ENCODE data around the gene TRAF2. TPM values are rescaled to one million over a fixed set of nuclear protein-coding genes. Genes with fewer than 3 reads are reported as not detected.

TRAF2 gene
- total RNA-seq, 1 donor from 2014 or later = 49.0 TPM

DNA sequence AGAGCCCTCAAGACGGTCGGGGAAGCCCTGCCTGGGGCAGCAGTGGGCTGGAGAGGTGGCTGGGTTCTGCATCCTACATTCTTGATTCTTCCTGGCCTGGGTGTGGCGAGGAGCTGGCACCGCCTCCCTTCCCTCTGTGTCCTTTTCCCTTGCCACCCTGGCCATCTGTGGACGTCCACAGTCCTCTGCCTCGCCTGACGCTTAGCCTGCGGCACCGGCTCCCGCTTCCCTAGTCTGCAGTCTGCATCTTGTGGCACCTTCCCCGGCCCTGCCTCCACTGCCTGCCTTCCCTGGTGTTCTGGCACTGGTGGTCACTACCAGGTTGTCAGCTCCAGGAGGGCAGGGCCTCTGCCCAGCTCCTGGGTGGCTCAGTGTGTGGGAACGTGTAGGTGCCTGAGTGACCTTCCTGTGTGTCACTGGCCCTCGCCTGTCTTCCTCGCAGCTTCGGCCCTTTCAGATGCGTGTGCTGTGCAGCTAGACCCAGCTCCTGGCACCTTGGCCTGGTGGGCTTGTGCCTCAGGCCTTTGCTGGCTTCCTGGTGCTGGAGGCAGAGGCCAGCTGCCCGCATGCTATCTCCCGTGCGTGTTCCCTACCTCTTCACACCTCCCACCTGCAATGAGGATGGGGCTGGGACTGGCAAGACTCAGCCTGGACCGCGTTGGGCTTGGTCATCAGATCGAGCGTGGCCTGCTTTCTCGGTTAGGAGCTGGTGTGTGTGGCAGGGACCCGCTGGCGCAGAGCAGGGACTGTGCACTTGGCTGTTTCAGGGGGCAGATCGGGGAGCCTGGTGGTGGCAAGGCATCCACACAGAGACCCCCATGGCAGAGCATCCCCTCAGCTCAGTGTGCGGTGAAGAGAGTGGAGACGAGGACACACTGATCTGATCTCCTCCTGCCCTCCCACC is 20.9 kb downstream of the TRAF2 start:
- intact Hi-C loops (cut with micrococcal nuclease) = no loop called here

DNA sequence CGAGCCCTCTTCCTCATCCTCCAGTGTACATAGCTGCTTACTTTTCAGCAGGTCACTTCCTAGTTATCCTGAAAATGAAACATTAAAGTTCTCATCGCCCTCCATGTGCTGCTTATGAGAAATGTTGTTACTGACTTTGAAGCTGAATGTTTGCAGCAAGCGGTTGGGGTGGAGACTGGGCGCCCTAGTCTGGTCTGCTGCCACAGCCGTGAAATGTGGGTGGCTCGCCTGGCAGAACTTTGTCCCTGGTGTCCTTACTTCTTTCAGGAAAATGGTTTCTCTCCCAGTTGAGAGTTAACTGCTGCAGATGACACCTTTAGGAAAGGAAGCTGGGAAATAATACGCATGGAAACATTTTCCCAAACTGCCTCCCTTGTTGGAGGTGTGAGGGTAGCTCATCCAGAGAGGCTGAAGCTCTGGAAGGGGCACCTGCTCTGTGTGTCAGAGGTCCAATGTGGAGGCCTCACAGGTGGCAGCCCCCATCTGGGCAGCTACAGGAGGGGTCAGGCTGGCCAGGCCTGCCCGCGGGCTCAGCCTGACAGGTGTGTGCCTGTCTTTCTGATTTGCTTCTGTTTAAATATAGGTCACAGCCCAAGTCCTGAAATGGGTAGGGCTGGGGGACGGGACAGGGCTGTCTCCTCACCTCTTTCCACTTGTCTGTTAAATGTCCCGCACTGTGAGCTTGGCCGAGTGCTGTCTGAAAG is 24.0 kb downstream of the TRAF2 start:
- intact Hi-C loops (cut with micrococcal nuclease) = no loop called here

GRCh38 chr9:136910901-136911245 is 24.6 kb downstream of the TRAF2 start:
- intact Hi-C loops (cut with micrococcal nuclease) = no loop called here

DNA sequence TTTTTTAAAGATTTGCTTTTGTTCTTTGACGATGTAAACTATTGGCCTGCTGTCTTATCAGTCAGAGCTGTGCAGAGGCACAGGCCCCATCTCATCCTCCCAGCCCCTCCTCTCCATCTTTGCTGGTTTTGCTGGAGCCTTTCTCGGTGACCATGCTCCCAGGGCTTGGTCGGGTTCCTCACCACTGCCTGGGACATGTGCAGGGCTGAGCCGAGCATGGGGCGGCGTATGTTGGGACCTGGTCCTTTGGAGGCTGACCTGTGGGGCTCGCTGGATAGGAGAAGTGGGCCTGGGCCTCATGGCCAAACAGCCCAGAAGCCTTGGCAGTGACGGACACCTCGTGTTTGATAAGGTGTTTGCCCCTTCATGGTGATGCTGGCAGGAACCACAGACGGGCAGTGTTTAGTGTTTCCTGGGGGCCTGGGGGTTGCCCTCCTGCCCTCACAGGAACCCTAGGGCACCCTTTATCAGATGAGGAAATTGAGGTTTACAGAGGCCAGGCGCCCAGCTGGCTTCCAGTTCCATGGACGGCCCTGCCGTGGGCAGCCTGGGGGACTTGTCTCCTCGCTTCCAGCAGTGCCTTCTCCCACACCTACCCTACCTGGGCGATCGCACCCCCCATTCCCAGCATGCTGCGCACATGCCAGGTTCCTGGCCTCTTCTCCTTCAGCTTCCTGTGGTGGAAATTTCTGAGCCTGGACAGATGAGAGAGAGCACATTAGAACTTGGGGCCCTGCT is 27.6 kb downstream of the TRAF2 start:
- intact Hi-C loops (cut with micrococcal nuclease) = no loop called here

DNA sequence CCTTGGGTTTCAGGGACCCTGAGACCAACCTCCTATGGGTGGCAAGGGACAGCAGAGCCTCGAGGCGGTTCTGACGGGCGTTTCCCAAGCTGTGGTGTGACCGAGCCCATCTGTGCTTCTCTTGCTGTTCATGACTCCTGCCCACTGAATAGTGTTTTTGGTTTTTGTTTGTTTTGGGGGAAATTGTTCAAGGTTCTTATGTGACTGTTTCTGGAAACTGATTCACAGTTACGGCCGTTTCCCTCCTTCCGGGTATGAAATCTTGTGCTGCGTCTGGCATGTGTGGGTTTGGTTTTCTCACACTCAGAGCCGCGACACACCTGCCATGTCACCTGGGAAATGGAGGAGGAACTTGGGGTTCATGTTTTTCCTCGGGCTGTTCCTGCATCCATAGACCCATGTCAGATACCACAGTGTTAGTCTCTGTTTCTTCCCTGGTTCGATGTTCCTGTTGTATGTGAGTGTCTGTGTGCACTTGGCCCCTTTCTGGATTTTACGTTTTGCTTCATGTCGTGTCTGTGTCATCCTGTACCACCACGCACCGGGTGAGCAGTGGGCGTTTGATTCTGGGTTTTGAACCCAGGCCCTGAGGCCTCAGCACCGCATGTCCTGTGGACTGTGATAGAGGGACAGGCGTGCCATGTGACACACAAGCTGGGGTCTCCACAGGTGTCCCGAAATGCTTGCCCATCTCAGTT is 29.5 kb downstream of the TRAF2 start:
- intact Hi-C loops (cut with micrococcal nuclease) = no loop called here

DNA sequence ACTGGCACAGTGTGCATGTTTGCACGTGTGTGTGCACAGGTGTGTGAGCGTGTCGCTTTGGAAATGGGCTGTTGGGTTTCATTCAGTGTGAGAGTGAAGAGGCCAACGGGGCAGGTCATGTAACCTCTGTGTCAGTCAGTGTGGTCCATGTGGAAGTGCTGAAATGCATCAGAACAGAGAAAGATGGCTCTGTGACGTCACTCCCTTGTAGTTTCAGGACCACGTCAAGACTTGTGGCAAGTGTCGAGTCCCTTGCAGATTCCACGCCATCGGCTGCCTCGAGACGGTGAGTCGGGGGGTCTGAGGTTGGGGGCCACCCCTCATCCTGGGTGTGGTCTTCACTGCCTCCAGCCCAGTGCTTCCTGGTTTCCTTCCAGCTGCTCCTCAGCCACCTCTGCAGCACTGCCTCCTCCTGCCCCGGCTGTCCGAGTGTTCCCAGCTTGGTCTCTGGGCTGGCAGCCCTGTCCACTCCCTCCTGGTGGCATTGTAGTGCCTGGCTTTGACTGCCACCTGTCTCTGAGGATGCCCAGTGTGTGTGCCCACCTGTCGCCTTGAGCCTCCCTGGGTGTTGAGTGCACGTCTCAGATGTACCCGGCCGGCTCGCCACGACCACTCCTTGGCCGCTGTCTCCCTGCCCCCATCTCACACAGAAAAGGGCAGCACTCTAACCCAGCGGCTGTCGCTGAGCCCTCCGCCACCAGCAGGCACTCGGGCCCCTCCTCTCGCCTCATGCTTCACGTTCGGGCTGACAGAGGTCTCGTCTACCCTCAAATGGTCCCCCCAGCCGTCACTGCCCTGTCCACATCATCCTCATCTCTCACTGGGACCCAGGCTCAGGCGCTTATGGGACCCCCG is 30.2 kb downstream of the TRAF2 start:
- intact Hi-C loops (cut with micrococcal nuclease) = no loop called here

DNA sequence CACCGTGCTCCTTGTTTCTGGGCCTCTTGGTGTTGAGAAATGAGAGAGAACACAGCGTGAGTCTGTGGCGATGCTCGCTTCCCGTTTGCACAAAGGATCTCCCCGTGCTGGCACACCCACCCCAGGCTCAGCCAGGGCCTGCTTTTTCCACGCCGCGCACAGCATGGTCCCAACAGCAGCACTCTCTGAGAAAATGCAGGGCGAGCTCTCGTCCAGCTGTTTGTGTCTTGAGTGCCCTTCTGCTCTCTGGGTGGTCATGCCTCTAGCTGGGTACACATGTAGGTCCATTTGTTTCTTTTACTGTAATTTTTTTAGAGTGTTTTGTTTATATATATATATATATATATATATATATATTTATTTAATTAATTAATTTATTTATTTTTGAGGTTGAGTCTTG is 31.6 kb downstream of the TRAF2 start:
- intact Hi-C loops (cut with micrococcal nuclease) = no loop called here

- intact Hi-C loops (cut with micrococcal nuclease) = no loop called here
Observed at GRCh38 chr9:136920069-136920468, 33.8 kb downstream of the TRAF2 start.

GRCh38 chr9:136920734-136921231 is 34.5 kb downstream of the TRAF2 start:
- intact Hi-C loops (cut with micrococcal nuclease) = no loop called here

DNA sequence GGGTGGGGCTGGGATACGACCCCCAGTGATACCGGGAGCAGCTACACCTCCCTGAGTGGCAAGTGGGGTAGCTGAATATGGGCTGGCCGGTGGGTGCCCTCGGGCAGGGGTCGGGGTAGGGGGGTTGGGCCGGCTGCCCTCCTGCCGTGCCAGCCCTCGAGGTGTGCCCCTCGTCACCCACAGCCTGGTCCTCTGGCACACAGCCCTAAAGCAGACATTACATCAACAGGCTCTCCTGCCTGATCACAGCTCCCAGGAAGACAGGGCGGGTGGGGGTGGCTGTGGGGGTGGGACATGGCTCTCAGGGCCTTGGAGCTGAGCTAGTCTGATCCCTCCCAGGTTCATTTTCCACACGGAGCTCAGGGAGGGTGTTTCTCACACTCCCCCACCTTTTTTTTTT is 35.0 kb downstream of the TRAF2 start:
- intact Hi-C loops (cut with micrococcal nuclease) = no loop called here

DNA sequence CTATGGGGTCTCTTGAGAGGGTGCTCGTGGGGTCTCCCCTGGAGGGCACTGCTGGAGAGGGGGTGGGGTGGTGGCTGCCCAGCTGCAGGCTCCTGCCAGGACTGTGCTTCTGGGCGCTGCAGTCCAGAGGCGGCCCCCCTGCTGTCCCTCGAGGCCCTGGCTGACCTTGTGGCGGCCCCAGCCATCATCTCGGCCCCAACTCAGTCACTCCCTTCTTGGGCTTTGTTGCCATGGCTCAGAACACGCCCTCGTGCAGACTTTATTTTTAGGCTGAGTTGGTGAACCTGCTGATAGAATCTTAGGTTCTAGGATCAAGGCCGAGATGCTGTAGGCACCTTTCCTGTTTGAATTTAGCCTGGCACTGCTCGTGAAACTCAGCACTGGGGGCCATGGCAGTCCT is 35.4 kb downstream of the TRAF2 start:
- intact Hi-C loops (cut with micrococcal nuclease) = no loop called here

DNA sequence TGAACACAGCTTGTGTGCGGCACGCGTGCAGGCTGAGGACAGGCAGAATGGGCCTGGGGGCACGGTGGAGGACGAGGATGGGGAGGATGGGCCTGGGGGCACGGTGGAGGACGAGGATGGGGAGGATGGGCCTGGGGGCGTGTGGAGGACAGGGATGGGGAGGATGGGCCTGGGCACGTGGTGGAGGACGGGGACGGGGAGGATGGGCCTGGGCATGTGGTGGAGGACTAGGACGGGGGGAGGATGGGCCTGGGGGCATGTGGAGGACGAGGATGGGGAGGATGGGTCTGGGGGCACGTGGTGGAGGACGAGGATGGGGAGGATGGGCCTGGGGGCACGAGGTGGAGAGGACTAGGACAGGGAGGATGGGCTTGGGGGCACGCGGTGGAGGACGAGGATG is 36.2 kb downstream of the TRAF2 start:
- intact Hi-C loops (cut with micrococcal nuclease) = no loop called here

DNA sequence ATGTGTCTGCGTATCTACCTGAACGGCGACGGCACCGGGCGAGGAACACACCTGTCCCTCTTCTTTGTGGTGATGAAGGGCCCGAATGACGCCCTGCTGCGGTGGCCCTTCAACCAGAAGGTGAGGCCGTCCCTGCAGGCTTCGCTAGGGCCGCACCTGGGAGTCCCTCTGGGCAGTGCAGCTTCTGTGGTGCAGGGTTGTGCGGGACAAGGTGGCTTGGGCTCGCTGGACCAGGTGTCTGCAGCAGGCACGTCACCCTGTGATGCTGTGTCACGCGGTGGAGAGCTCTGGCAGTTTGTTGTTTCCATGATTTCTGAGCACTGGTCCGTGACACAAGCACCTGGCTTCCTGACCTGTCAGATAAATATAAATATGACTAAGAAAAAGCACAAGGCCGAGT is 37.6 kb downstream of the TRAF2 start:
- intact Hi-C loops (cut with micrococcal nuclease) = no loop called here

DNA sequence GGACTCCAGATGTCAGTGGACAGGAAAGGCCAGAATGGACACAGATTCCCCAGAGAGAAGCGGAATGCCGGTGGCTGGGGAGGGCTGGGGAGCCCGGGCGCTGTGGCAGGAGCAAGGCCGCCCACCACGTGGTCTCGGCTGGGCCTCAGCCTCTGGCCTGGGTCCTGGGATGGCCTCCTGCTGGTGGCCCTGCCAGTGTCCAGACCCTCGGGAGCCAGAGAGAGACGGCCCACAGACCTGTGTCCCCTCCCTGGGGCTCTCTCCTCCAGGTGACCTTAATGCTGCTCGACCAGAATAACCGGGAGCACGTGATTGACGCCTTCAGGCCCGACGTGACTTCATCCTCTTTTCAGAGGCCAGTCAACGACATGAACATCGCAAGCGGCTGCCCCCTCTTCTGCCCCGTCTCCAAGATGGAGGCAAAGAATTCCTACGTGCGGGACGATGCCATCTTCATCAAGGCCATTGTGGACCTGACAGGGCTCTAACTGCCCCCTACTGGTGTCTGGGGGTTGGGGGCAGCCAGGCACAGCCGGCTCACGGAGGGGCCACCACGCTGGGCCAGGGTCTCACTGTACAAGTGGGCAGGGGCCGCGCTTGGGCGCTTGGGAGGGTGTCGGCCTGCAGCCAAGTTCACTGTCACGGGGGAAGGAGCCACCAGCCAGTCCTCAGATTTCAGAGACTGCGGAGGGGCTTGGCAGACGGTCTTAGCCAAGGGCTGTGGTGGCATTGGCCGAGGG is 39.3 kb downstream of the TRAF2 start:
- intact Hi-C loops (cut with micrococcal nuclease) = no loop called here

DNA sequence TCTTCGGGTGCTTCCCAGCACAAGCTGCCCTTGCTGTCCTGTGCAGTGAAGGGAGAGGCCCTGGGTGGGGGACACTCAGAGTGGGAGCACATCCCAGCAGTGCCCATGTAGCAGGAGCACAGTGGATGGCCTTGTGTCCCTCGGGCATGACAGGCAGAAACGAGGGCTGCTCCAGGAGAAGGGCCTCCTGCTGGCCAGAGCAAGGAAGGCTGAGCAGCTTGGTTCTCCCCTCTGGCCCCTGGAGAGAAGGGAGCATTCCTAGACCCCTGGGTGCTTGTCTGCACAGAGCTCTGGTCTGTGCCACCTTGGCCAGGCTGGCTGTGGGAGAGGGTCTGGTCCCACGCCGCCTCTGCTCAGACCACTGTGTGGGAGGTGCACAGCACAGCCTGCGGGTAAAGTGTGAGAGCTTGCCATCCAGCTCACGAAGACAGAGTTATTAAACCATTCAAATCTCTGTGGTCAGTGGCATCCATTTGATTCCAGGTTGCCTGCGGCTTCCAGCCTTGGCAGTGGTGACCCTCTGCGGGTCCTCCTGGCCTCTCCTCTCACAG is 39.9 kb downstream of the TRAF2 start:
- intact Hi-C loops (cut with micrococcal nuclease) = no loop called here

- intact Hi-C loops (cut with micrococcal nuclease) = no loop called here
Observed at GRCh38 chr9:136926749-136927148, 40.4 kb downstream of the TRAF2 start.

DNA sequence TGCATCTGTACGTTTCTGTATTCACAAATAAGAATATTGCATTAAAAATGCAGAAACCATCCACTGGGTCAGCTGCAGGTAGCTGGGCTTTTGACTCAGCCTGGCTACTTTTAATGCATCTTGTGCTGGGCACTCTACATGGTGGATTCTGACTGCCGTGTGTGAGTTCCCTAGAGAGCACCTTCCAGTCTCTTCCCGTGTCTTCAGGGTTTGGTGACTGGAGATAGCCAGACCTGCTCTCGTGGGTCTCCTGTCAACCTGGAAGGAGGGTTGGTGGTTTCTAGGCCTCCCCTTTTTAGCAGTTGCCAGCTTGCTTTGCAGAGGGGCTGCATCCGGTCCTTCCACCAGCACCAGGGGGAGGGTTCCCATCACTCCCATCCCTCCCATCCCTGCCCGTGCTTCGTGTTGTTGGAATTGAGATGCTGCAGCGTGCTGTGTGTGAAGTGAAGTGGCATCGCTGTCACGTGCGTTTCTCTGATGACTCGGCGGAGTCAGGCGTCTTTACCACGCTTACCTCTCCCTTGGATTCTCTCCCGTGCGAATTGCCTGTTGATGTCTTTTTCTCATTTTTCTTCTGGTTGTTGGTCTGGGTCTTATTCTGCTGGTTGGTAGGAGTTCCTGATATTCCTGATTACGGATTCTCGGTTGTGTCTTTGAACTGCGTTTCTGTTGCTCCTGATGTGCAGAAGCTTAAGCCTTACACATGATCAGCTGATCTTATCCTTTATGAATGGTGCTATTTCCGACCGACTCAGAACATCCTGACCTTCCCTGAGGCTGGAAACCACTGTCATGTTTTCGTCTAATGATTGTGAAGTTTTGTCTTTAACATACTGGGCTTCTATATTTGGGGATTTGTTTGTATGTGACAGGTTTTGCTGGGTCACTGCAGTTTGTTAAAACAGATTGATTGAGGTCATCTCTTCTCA is 41.3 kb downstream of the TRAF2 start:
- intact Hi-C loops (cut with micrococcal nuclease) = no loop called here

GRCh38 chr9:136928591-136928990 is 42.3 kb downstream of the TRAF2 start:
- intact Hi-C loops (cut with micrococcal nuclease) = no loop called here

All from T-helper 2 cell treated with Interferon-gamma antibody and Interleukin-4, amounts not matched to agents 100 ng/mL and 5 ng/mL, for 36 hours (primary cell).